HG02759 (cell line): ENCODE measurements around the gene CCRL2.
"Not testable (repeated sequence)": the region's sequence is repeated elsewhere in the genome, so short reads cannot be mapped to it uniquely, and the experiment has no call there.

ENCODE experiments used
- ATAC-seq: cut with Tn5 transposase; IDR thresholded peaks from one replicate; pipeline ENCODE4 v1.9.1; 2021; ENCODE audit warnings: mild to moderate bottlenecking, moderate library complexity; ENCODE audit not compliant: unreplicated experiment

CCRL2 gene

GRCh38 chr3:46401579-46401978 is 5.5 kb upstream of the CCRL2 start:
- no peak for ATAC-seq

GRCh38 chr3:46402902-46403301 is 4.2 kb upstream of the CCRL2 start:
- not testable (repeated sequence) for ATAC-seq

GRCh38 chr3:46405301-46406019 is 1.6 kb upstream of the CCRL2 start:
- ATAC-seq: no peak

GRCh38 chr3:46406443-46406787 is 644 bp upstream of the CCRL2 start:
- ATAC-seq: no peak

- ATAC-seq: no peak
These were observed 911 bp downstream of the CCRL2 start for GRCh38 chr3:46407970-46408369.

- no peak for ATAC-seq
These were observed 1.8 kb downstream of the CCRL2 start for GRCh38 chr3:46408853-46409252.

- ATAC-seq: no peak
These were observed 2.9 kb downstream of the CCRL2 start for GRCh38 chr3:46409739-46410489.

- no peak for ATAC-seq
These were observed 3.6 kb downstream of the CCRL2 start for GRCh38 chr3:46410669-46411068.

GRCh38 chr3:46411271-46411670 is 4.2 kb downstream of the CCRL2 start:
- ATAC-seq: no peak

- ATAC-seq: no peak
These were observed 5.8 kb downstream of the CCRL2 start for GRCh38 chr3:46412786-46413298.

- ATAC-seq: no peak
These were observed 6.9 kb downstream of the CCRL2 start for GRCh38 chr3:46413951-46414350.

GRCh38 chr3:46414739-46415138 is 7.7 kb downstream of the CCRL2 start:
- no peak for ATAC-seq

- ATAC-seq: no peak
These were observed 9.2 kb downstream of the CCRL2 start for GRCh38 chr3:46416125-46416810.

GRCh38 chr3:46416811-46417510 is 9.9 kb downstream of the CCRL2 start:
- no peak for ATAC-seq

- no peak for ATAC-seq
These were observed 11.0 kb downstream of the CCRL2 start for GRCh38 chr3:46417841-46418611.

- no peak for ATAC-seq
These were observed 12.8 kb downstream of the CCRL2 start for GRCh38 chr3:46419816-46420215.

- no peak for ATAC-seq
These were observed 13.9 kb downstream of the CCRL2 start for GRCh38 chr3:46420931-46421330.

- ATAC-seq: no peak
These were observed 15.6 kb downstream of the CCRL2 start for GRCh38 chr3:46422617-46423016.

- no peak for ATAC-seq
These were observed 16.5 kb downstream of the CCRL2 start for GRCh38 chr3:46423588-46423987.

- not testable (repeated sequence) for ATAC-seq
These were observed 19.4 kb downstream of the CCRL2 start for GRCh38 chr3:46426476-46426875.
